Measurements from ENCODE around the gene SLC16A10.

SLC16A10 gene

GRCh38 chr6:111173946-111174345 is 86.6 kb downstream of the SLC16A10 start:
- Histone ChIP-seq H3K27me3 (ENCODE audit: insufficient read depth, low read depth) (no peaks in the 10 kb centered on the region), H3K9ac (no peak overlapping the region), H3K4me2 (no peak overlapping the region), H3K36me3 (ENCODE audit: insufficient read depth) (no peaks in the 10 kb centered on the region), H3K4me1 (ENCODE audit: low read depth, poor library complexity, severe bottlenecking) (no peaks in the 10 kb centered on the region), H3K79me2 (ENCODE audit: insufficient read depth, low read depth) (no peaks in the 10 kb centered on the region), H4K20me1 (ENCODE audit: insufficient read depth) (no peaks in the 10 kb centered on the region), H3K4me3 (IDR thresholded peaks at IDR 0.05; ENCODE audit: insufficient read depth, low read depth, low read length) (no peak overlapping the region), H3K27ac (no peak overlapping the region), H2AFZ (ENCODE audit: low read depth) (no peak overlapping the region)
- no peak for TF ChIP-seq CTCF (conservative IDR thresholded peaks at IDR 0.05; ENCODE audit: low read depth, low read length)

GRCh38 chr6:111175109-111175508 is 87.8 kb downstream of the SLC16A10 start:
- Histone ChIP-seq H2AFZ (ENCODE audit: low read depth) (no peak overlapping the region), H3K4me3 (IDR thresholded peaks at IDR 0.05; ENCODE audit: insufficient read depth, low read depth, low read length) (no peak overlapping the region), H3K9ac (no peak overlapping the region), H3K79me2 (ENCODE audit: insufficient read depth, low read depth) (no peaks in the 10 kb centered on the region), H3K4me1 (ENCODE audit: low read depth, poor library complexity, severe bottlenecking) (no peaks in the 10 kb centered on the region), H3K27me3 (ENCODE audit: insufficient read depth, low read depth) (no peaks in the 10 kb centered on the region), H4K20me1 (ENCODE audit: insufficient read depth) (no peaks in the 10 kb centered on the region), H3K4me2 (no peak overlapping the region), H3K36me3 (ENCODE audit: insufficient read depth) (no peaks in the 10 kb centered on the region), H3K27ac (no peak overlapping the region)
- no peak for TF ChIP-seq CTCF (conservative IDR thresholded peaks at IDR 0.05; ENCODE audit: low read depth, low read length)

- no peak overlapping the region for H3K9ac ChIP-seq
- no peak for TF ChIP-seq CTCF (conservative IDR thresholded peaks at IDR 0.05; ENCODE audit: low read depth, low read length)
- no peaks in the 10 kb centered on the region for H3K79me2 ChIP-seq (ENCODE audit: insufficient read depth, low read depth)
- no peak overlapping the region for H3K4me3 ChIP-seq (IDR thresholded peaks at IDR 0.05; ENCODE audit: insufficient read depth, low read depth, low read length)
- H3K27me3 ChIP-seq (ENCODE audit: insufficient read depth, low read depth) = no peaks in the 10 kb centered on the region
- H3K4me2 ChIP-seq = no peak overlapping the region
- no peaks in the 10 kb centered on the region for H4K20me1 ChIP-seq (ENCODE audit: insufficient read depth)
- H2AFZ ChIP-seq (ENCODE audit: low read depth) = no peak overlapping the region
- no peaks in the 10 kb centered on the region for H3K36me3 ChIP-seq (ENCODE audit: insufficient read depth)
- no peaks in the 10 kb centered on the region for H3K4me1 ChIP-seq (ENCODE audit: low read depth, poor library complexity, severe bottlenecking)
- H3K27ac ChIP-seq = no peak overlapping the region
Measured at GRCh38 chr6:111176038-111176759, 88.9 kb downstream of the SLC16A10 start.

GRCh38 chr6:111176760-111177099 is 89.4 kb downstream of the SLC16A10 start:
- Histone ChIP-seq H3K27ac (no peak overlapping the region), H4K20me1 (ENCODE audit: insufficient read depth) (no peaks in the 10 kb centered on the region), H2AFZ (ENCODE audit: low read depth) (no peak overlapping the region), H3K4me1 (ENCODE audit: low read depth, poor library complexity, severe bottlenecking) (no peaks in the 10 kb centered on the region), H3K36me3 (ENCODE audit: insufficient read depth) (no peaks in the 10 kb centered on the region), H3K9ac (no peak overlapping the region), H3K4me2 (no peak overlapping the region), H3K79me2 (ENCODE audit: insufficient read depth, low read depth) (no peaks in the 10 kb centered on the region), H3K27me3 (ENCODE audit: insufficient read depth, low read depth) (no peaks in the 10 kb centered on the region), H3K4me3 (IDR thresholded peaks at IDR 0.05; ENCODE audit: insufficient read depth, low read depth, low read length) (no peak overlapping the region)
- TF ChIP-seq CTCF (conservative IDR thresholded peaks at IDR 0.05; ENCODE audit: low read depth, low read length) = no peak
